Left ventricle myocardium inferior (tissue), 1 donor: ENCODE data around the gene KRT82. TPM values are rescaled to one million over a fixed set of nuclear protein-coding genes. Genes with fewer than 3 reads are reported as not detected.

Experiments
- DNase-seq: peaks from one replicate; pipeline ENCODE4 v3.0.0-alpha.2; 2020
- H3K27ac ChIP-seq: fragments of 200-600 bp; replicated peaks from 2 replicates; pipeline ENCODE4 v1.8.0; 2021
- H3K27me3 ChIP-seq: fragments of 200-600 bp; 2 replicates; pipeline ENCODE4 v1.8.0; 2021; ENCODE audit warnings: low read depth
- H3K36me3 ChIP-seq: fragments of 200-600 bp; 2 replicates; pipeline ENCODE4 v1.8.0; 2021
- H3K4me1 ChIP-seq: fragments of 200-600 bp; 2 replicates; pipeline ENCODE4 v1.8.0; 2021
- H3K4me3 ChIP-seq: fragments of 200-600 bp; 2 replicates; pipeline ENCODE4 v1.8.0; 2021; ENCODE audit warnings: mild to moderate bottlenecking, moderate library complexity
- H3K9me3 ChIP-seq: fragments of 200-600 bp; replicated peaks from 2 replicates; pipeline ENCODE4 v1.8.0; 2021
- CTCF ChIP-seq: fragments of 200-600 bp; IDR thresholded peaks from 2 replicates; pipeline ENCODE4 v1.8.0; 2021; ENCODE audit warnings: antibody characterized with exemption, mild to moderate bottlenecking, borderline replicate concordance
- intact Hi-C: fragments of 100-400 bp; cut with micrococcal nuclease; formaldehyde crosslinking; loops from one replicate; pipeline ENCODE4 v1.11.0; 2022
- total RNA-seq: library from RNA; stranded (reverse); fragmentation: NEBNext Ultra II Directional; extraction: Animal tissue kit (Norgen Biotek cat#: 25700); gene quantifications from one replicate; pipeline ENCODE4 v1.2.1, GENCODE V29; 2021
- donor health status: DM: no; HTN: yes; CAD: no; lungs with severe emphysema.

KRT82 gene
- total RNA-seq, 1 donor from 2014 or later, result not detected

GRCh38 chr12:52362118-52362726, 43.9 kb downstream of the KRT82 start:
- H3K27me3 ChIP-seq, result peaks cover 71% of the 10 kb centered on the region
- TF ChIP-seq CTCF, result no peak
- H3K4me1 ChIP-seq, result no peaks in the 10 kb centered on the region
- H3K27ac ChIP-seq, result no peak overlapping the region
- no peaks in the 10 kb centered on the region for H3K9me3 ChIP-seq
- no peak overlapping the region for H3K4me3 ChIP-seq
- H3K36me3 ChIP-seq, result no peaks in the 10 kb centered on the region
- intact Hi-C loops, result no loop called here
- no peak for DNase-seq

GRCh38 chr12:52361553-52361952, 44.6 kb downstream of the KRT82 start:
- Histone ChIP-seq H3K27ac (no peak overlapping the region), H3K9me3 (no peaks in the 10 kb centered on the region), H3K36me3 (no peaks in the 10 kb centered on the region), H3K27me3 (peaks cover 71% of the 10 kb centered on the region), H3K4me3 (no peak overlapping the region), H3K4me1 (no peaks in the 10 kb centered on the region)
- intact Hi-C loops, result no loop called here
- no peak for TF ChIP-seq CTCF
- DNase-seq, result no peak

DNA sequence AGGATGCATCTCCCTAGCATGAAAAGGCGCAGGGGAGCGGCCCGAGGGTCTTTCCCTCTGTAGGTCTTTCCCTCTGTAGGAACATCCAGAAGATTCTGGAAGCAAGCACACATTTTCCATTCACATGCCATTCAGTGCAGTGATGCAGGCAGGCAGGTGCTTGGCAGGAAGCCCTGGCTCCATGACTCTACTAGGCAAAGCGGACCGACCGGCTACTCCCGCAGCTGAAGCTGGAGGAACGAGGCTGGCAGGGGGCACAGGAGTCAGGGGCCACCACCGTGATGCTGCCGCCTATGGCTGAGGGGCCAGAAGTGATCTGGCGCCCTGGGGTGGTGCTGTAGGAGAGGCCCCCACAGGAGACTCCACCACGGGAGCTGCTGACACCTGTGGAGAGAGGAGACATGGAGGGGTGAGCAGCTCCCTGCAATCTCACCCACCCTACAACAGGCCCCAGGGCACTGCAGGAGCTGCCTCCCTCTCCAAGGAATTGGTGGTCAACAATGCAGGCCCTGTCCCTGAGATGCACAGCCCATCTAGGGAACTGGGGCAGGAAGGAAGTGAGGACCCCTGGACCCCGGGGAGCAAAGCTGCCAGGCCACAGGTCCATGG, 45.4 kb downstream of the KRT82 start:
- no peaks in the 10 kb centered on the region for H3K4me1 ChIP-seq
- peaks cover 74% of the 10 kb centered on the region for H3K27me3 ChIP-seq
- no peak for TF ChIP-seq CTCF
- no peak for DNase-seq
- H3K9me3 ChIP-seq, result no peaks in the 10 kb centered on the region
- H3K4me3 ChIP-seq, result no peak overlapping the region
- H3K27ac ChIP-seq, result no peak overlapping the region
- intact Hi-C loops, result no loop called here
- no peaks in the 10 kb centered on the region for H3K36me3 ChIP-seq

- intact Hi-C loops, result no loop called here
- no peak for DNase-seq
- Histone ChIP-seq H3K4me1 (no peaks in the 10 kb centered on the region), H3K27ac (no peak overlapping the region), H3K9me3 (no peaks in the 10 kb centered on the region), H3K27me3 (peaks cover 75% of the 10 kb centered on the region), H3K36me3 (no peaks in the 10 kb centered on the region), H3K4me3 (no peak overlapping the region)
- TF ChIP-seq CTCF, result no peak
Observed at GRCh38 chr12:52360106-52360662, 46.0 kb downstream of the KRT82 start.

- intact Hi-C loops, result no loop called here
- no peaks in the 10 kb centered on the region for H3K4me1 ChIP-seq
- peaks cover 76% of the 10 kb centered on the region for H3K27me3 ChIP-seq
- no peak for DNase-seq
- H3K27ac ChIP-seq, result no peak overlapping the region
- no peaks in the 10 kb centered on the region for H3K9me3 ChIP-seq
- no peak for TF ChIP-seq CTCF
- H3K36me3 ChIP-seq, result no peaks in the 10 kb centered on the region
- no peak overlapping the region for H3K4me3 ChIP-seq
Observed at GRCh38 chr12:52359621-52360061, 46.5 kb downstream of the KRT82 start.
